Cardiac fibroblast (primary cell): ENCODE data around the gene JADE3.

ENCODE experiments used
- DNase-seq, 2 donors: peaks; one replicate each; pipeline versions ENCODE4 v3.0.0 to v3.0.0-alpha.2; 2010; ENCODE audit warnings: low read depth in 2 of 2
- H3K4me3 ChIP-seq, 2 donors: replicated peaks in 1 of 2; 1 replicate in 1 of 2; 2 replicates in 1 of 2; pipeline ENCODE4 v1.5.1; 2011; ENCODE audit warnings: low read depth in 2 of 2, low read length in 2 of 2, mild to moderate bottlenecking in 2 of 2, moderate library complexity in 1 of 2
- TF ChIP-seq, protein P1 (sequence below): IDR thresholded peaks from one replicate; pipeline ENCODE4 v1.5.1; 2011; ENCODE audit warnings: low read depth, mild to moderate bottlenecking, low read length, inconsistent platforms

Gene JADE3

DNA sequence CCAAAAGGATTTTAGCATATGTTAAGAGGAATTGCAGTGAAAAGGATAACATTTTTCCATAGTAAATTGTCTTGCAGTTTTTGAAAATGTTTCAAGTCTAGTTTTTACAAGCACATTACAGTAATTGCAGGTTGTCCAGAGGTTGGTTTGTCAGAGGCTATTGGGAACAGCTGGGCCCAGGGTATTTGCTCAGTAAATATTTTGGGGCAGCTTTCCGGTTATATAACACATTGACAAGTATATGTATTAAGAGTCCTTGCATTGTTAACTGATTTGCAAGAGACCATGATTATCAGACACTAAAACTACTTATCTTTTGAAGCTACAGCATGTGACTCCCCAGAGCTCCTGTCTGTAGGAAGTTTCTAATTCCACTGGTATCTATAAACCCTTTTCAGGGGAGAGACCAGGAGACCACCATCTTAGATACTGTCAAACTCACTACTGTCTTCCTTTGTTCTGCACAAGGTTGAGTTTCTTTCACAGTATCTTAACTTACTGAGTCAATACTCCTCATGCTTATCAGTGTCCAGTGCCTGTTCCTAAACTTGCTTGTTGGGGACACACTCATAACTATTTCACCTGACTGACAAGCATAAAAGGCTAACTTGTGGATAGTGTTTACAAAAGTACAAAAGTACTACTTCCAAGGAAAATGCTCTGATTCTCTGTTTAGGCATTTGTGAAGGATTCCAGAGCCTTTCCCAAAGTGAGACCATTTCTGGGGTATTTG lies 147.1 kb downstream of the JADE3 start:
- TF ChIP-seq, protein P1, sequence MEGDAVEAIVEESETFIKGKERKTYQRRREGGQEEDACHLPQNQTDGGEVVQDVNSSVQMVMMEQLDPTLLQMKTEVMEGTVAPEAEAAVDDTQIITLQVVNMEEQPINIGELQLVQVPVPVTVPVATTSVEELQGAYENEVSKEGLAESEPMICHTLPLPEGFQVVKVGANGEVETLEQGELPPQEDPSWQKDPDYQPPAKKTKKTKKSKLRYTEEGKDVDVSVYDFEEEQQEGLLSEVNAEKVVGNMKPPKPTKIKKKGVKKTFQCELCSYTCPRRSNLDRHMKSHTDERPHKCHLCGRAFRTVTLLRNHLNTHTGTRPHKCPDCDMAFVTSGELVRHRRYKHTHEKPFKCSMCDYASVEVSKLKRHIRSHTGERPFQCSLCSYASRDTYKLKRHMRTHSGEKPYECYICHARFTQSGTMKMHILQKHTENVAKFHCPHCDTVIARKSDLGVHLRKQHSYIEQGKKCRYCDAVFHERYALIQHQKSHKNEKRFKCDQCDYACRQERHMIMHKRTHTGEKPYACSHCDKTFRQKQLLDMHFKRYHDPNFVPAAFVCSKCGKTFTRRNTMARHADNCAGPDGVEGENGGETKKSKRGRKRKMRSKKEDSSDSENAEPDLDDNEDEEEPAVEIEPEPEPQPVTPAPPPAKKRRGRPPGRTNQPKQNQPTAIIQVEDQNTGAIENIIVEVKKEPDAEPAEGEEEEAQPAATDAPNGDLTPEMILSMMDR: no peak
- DNase-seq: no peak
- H3K4me3 ChIP-seq: no peak overlapping the region

DNA sequence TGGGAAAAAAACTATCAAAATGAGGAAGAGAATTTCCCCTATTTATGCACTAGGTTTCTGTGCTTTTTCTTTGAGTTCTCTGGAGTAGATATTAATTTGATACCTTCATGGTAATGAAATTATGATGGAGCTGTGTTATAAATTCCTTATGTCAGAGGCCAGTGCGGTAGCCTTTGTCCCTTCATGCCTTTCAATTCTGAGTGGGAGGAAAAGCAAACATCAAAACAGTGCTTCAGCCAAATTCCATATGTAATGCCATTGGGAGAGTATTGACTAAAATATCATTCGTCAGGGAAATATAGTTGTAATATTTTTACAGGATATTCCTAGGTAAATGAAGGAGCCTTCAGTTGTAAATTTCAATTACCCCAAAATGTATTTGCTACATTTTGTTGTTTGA lies 148.5 kb downstream of the JADE3 start:
- no peak for DNase-seq
- TF ChIP-seq, protein P1: no peak
- no peak overlapping the region for H3K4me3 ChIP-seq

DNA sequence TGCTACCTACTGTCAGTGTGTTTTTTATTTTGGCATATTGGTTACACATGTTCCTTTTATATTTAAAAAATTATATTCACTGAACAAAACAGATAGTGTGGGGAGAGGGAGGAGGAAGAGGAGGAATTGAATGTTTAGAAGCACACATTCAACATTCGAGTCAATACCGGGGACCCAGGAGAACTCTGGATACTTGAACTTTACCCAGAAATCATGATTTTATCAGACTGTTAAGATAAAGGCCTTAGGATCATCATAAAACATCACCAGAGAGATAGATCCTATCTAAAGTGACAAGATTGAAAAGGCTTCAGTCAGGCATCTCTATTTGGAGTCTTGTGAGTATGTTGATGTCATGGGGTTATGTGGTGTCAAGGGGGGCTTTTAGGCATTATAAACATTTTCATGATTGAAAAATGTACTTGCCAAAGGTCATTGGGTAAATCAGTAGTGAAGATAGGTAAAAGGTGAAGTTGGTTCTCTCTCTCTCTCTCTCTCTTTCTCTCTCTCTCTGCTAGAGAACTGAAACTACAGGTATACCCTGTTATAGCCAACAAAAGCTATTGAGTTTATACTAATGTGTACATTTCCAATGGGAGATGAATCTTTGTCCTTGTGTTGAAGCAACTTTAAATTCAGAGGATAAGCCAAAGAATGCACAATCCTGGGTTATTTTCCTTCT lies 149.2 kb downstream of the JADE3 start:
- H3K4me3 ChIP-seq: no peak overlapping the region
- TF ChIP-seq, protein P1: no peak
- DNase-seq: no peak

DNA sequence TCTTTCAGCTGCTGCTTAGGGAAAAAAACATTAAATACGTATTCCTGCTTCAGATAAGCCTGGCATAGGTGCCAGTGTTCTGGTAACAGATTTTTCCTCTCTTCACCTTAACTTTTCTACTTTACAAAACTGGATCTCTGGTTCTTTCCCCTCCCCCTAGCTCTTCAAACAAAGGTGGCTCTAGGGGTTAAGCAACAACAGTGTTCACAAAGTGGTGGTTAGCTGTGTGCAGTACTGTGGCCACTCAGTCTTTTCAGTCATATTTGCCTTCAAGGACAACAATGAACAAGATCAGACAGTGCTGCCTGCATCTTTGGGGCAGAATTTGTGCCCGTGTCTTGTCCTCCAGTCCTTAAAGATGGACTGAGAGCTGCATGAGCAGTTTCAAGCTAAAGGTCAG lies 151.0 kb downstream of the JADE3 start:
- TF ChIP-seq, protein P1: no peak
- DNase-seq: no peak
- H3K4me3 ChIP-seq: no peak overlapping the region

DNA sequence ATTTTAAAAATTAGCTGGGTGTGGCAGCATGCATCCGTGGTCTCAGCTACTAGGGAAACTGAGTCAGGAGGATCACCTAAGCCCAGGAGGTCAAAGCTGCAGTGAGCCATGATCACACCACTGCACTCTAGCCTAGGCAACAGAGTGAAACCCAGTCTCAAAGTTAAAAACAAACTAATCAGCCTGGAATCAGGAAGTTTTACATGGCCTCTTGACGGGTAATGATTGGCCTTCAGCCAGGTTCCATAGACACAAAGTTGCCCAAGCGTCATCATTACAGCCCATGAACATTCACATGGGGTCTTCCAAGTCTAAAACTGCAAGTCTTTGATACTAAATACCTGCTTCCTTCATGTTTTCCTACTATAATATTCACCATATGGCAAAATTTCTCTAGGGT lies 156.0 kb downstream of the JADE3 start:
- DNase-seq: no peak
- TF ChIP-seq, protein P1: no peak
- no peak overlapping the region for H3K4me3 ChIP-seq

DNA sequence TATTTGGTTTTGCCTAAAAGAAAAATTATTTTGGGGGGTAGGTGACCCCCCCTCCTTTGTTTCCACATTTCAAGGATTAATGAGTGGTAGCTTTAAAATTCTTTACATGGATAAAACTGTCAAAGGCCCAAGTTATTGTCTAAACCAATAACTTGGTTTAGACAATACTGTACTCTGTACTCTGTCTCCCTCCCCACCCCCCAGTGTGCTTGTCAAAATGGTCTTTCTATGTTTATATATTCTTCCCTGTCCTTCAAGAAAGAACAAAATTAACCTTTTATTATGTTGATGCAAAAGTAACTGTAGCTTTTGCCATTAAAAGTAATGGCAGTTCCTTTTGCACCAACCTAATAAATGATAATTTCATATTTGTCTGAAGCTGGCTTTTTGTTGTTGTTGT lies 156.5 kb downstream of the JADE3 start:
- TF ChIP-seq, protein P1: no peak
- no peak for DNase-seq
- H3K4me3 ChIP-seq: no peak overlapping the region
